Neural cell (in vitro differentiated cells): Measurements from ENCODE around the gene MEGF11. TPM values are rescaled to one million over a fixed set of nuclear protein-coding genes. Genes with fewer than 3 reads are reported as not detected.

ENCODE experiments used
- H2AFZ ChIP-seq: fragments of 200-600, 300-800 bp; sonication (generic), shearing (Covaris generic); 2 replicates; pipeline ENCODE4 v1.6.0; 2014; ENCODE audit warnings: low read depth, mild to moderate bottlenecking, antibody characterized with exemption, low read length, moderate library complexity
- H3F3A ChIP-seq: fragments of 200-600 bp; shearing (Covaris generic); 2 replicates; pipeline ENCODE4 v1.6.1; 2016; ENCODE audit warnings: mild to moderate bottlenecking, moderate library complexity, mixed read lengths, antibody characterized with exemption, low read length; ENCODE audit not compliant: insufficient read depth, poor library complexity, severe bottlenecking
- H3K27ac ChIP-seq: fragments of 200-600, 300-800 bp; sonication (generic), shearing (Covaris generic); 2 replicates; pipeline ENCODE4 v1.5.1; 2014; ENCODE audit warnings: mild to moderate bottlenecking, low read length, moderate library complexity
- H3K27me3 ChIP-seq: fragments of 300-800, 200-600 bp; sonication (generic), shearing (Covaris generic); 2 replicates; pipeline ENCODE4 v1.6.0; 2014; ENCODE audit warnings: mild to moderate bottlenecking, low read depth, low read length, moderate library complexity; ENCODE audit not compliant: insufficient read depth
- H3K36me3 ChIP-seq: fragments of 300-800, 200-600 bp; sonication (generic), shearing (Covaris generic); 2 replicates; pipeline ENCODE4 v1.5.1; 2014; ENCODE audit warnings: mild to moderate bottlenecking, antibody characterized with exemption, low read length, moderate library complexity; ENCODE audit not compliant: insufficient read depth
- H3K4me2 ChIP-seq: fragments of 300-800, 200-600 bp; sonication (generic), shearing (Covaris generic); 2 replicates; pipeline ENCODE4 v1.6.0; 2014; ENCODE audit warnings: mild to moderate bottlenecking, low read length
- H3K4me3 ChIP-seq: fragments of 300-800, 200-600 bp; sonication (generic), shearing (Covaris generic); 2 replicates; pipeline ENCODE4 v1.5.1; 2014; ENCODE audit warnings: mild to moderate bottlenecking, low read length, moderate library complexity
- H3K79me2 ChIP-seq: fragments of 200-600 bp; shearing (Covaris generic); replicated peaks from 2 replicates; pipeline ENCODE4 v1.6.0; 2014; ENCODE audit warnings: mild to moderate bottlenecking, low read length, moderate library complexity; ENCODE audit not compliant: insufficient read depth
- H3K9ac ChIP-seq: fragments of 300-800, 200-600 bp; sonication (generic), shearing (Covaris generic); 2 replicates; pipeline ENCODE4 v1.6.1; 2016; ENCODE audit warnings: mild to moderate bottlenecking, low read length, mixed read lengths
- H3K9me2 ChIP-seq: fragments of 200-600 bp; shearing (Covaris generic); 2 replicates; pipeline ENCODE4 v1.6.1; 2016; ENCODE audit warnings: mild to moderate bottlenecking, low read length, mixed read lengths; ENCODE audit not compliant: insufficient read depth
- H3K9me3 ChIP-seq: fragments of 200-600, 300-800 bp; sonication (generic), shearing (Covaris generic); 2 replicates; pipeline ENCODE4 v1.6.1; 2016; ENCODE audit warnings: mild to moderate bottlenecking, mixed run types, low read length, moderate library complexity, mixed read lengths
- H4K20me1 ChIP-seq: fragments of 200-600 bp; shearing (Covaris generic); 2 replicates; pipeline ENCODE4 v1.6.1; 2016; ENCODE audit warnings: mild to moderate bottlenecking, mixed run types; ENCODE audit not compliant: insufficient read depth
- EP300 ChIP-seq: fragments of 450-650 bp; conservative IDR thresholded peaks from 2 replicates; pipeline ENCODE4 v1.6.1; 2014; ENCODE audit warnings: antibody characterized with exemption, mild to moderate bottlenecking, moderate library complexity; ENCODE audit not compliant: poor library complexity, severe bottlenecking
- EZH2 ChIP-seq: fragments of 200-600, 300-800 bp; shearing (Covaris generic), sonication (generic); IDR thresholded peaks from 2 replicates; pipeline ENCODE4 v1.6.1; 2014; ENCODE audit warnings: antibody characterized with exemption, low read length, borderline replicate concordance, mild to moderate bottlenecking; ENCODE audit not compliant: insufficient read depth, poor library complexity, severe bottlenecking
- MXI1 ChIP-seq: fragments of 450-650 bp; conservative IDR thresholded peaks from 2 replicates; pipeline ENCODE4 v1.6.1; 2014; ENCODE audit warnings: antibody characterized with exemption, mild to moderate bottlenecking; ENCODE audit not compliant: poor library complexity, severe bottlenecking
- POLR2AphosphoS5 ChIP-seq: IDR thresholded peaks from 2 replicates; pipeline ENCODE4 v1.6.1; 2012
- RAD21 ChIP-seq: fragments of 450-650 bp; conservative IDR thresholded peaks from 2 replicates; pipeline ENCODE4 v1.6.1; 2014; ENCODE audit warnings: antibody characterized with exemption, mild to moderate bottlenecking, moderate library complexity
- REST ChIP-seq: IDR thresholded peaks from 2 replicates; pipeline ENCODE4 v1.6.1; 2012; ENCODE audit warnings: borderline replicate concordance
- SMC3 ChIP-seq: fragments of 450-650 bp; conservative IDR thresholded peaks from 2 replicates; pipeline ENCODE4 v1.6.1; 2014; ENCODE audit warnings: antibody characterized with exemption, mild to moderate bottlenecking, moderate library complexity; ENCODE audit not compliant: poor library complexity
- TAF1 ChIP-seq: IDR thresholded peaks from 2 replicates; pipeline ENCODE4 v1.6.1; 2012; ENCODE audit warnings: low read depth
- polyA plus RNA-seq: library from polyadenylated mRNA; depleted of rRNA; stranded (reverse); fragments of >200 nt; gene quantifications from 2 replicates; pipeline ENCODE4 v1.2.3, GENCODE V29; 2014
- TF ChIP-seq, protein P1 (sequence below): fragments of 450-650 bp; IDR thresholded peaks from 2 replicates; pipeline ENCODE4 v1.5.1; 2014; ENCODE audit warnings: antibody characterized with exemption, mild to moderate bottlenecking, moderate library complexity; ENCODE audit not compliant: poor library complexity, severe bottlenecking

Gene MEGF11
- polyA plus RNA-seq, 1 donor from 2014 or later, result 0.64 TPM

DNA sequence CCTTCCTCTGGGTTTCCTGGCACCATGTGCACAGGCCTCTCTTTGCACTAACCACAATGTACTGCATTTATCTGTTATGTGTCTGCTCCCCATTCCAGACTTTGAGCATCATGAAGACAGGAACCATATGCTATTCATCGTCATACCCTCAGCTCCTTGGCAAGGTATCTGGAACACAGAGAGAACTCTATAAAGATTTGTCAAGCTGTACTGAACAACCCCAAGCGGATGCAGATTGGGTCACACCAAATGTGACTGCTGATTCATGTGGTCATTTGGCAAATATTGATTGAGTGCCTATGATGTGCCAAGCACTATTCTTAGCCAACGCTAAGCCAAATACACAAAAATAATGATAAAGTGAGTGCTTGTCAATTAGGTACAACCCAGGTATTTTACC is 7.5 kb upstream of the MEGF11 start (continued):
- TF ChIP-seq SMC3 (no peak), POLR2AphosphoS5 (no peak)

- H3K27me3 ChIP-seq, result peaks cover 53% of the 10 kb centered on the region
- TF ChIP-seq RAD21 (no peak), EP300 (no peak), POLR2AphosphoS5 (no peak), REST (no peak), EZH2 (no peak), MXI1 (no peak), SMC3 (no peak), TAF1 (no peak)
- TF ChIP-seq, protein P1, sequence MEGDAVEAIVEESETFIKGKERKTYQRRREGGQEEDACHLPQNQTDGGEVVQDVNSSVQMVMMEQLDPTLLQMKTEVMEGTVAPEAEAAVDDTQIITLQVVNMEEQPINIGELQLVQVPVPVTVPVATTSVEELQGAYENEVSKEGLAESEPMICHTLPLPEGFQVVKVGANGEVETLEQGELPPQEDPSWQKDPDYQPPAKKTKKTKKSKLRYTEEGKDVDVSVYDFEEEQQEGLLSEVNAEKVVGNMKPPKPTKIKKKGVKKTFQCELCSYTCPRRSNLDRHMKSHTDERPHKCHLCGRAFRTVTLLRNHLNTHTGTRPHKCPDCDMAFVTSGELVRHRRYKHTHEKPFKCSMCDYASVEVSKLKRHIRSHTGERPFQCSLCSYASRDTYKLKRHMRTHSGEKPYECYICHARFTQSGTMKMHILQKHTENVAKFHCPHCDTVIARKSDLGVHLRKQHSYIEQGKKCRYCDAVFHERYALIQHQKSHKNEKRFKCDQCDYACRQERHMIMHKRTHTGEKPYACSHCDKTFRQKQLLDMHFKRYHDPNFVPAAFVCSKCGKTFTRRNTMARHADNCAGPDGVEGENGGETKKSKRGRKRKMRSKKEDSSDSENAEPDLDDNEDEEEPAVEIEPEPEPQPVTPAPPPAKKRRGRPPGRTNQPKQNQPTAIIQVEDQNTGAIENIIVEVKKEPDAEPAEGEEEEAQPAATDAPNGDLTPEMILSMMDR, result no peak
- no peaks in the 10 kb centered on the region for H3K79me2 ChIP-seq
- H3K4me2 ChIP-seq, result no peak overlapping the region
- H3K4me3 ChIP-seq, result no peak overlapping the region
- no peaks in the 10 kb centered on the region for H3F3A ChIP-seq
- H4K20me1 ChIP-seq, result no peaks in the 10 kb centered on the region
- no peaks in the 10 kb centered on the region for H3K9me3 ChIP-seq
- no peaks in the 10 kb centered on the region for H3K9me2 ChIP-seq
- no peak overlapping the region for H3K27ac ChIP-seq
- H2AFZ ChIP-seq, result no peak overlapping the region
- H3K9ac ChIP-seq, result no peak overlapping the region
- H3K36me3 ChIP-seq, result no peaks in the 10 kb centered on the region
These were observed 3.1 kb upstream of the MEGF11 start for GRCh38 chr15:66256692-66257091.

GRCh38 chr15:66254951-66255676 is 1.6 kb upstream of the MEGF11 start:
- TF ChIP-seq, protein P1, result no peak
- TF ChIP-seq POLR2AphosphoS5 (no peak), EZH2 (no peak), TAF1 (no peak), RAD21 (no peak)
- Histone ChIP-seq H3K9me2 (no peaks in the 10 kb centered on the region), H4K20me1 (no peaks in the 10 kb centered on the region), H3K27ac (no peak overlapping the region), H3K4me3 (no peak overlapping the region), H3F3A (no peaks in the 10 kb centered on the region), H2AFZ (no peak overlapping the region), H3K9me3 (no peaks in the 10 kb centered on the region), H3K4me2 (no peak overlapping the region), H3K9ac (no peak overlapping the region), H3K27me3 (peaks cover 68% of the 10 kb centered on the region), H3K79me2 (no peaks in the 10 kb centered on the region), H3K36me3 (no peaks in the 10 kb centered on the region)
